HepG2 (cell line): ENCODE data around the gene GPR39. TPM values are rescaled to one million over a fixed set of nuclear protein-coding genes. Genes with fewer than 3 reads are reported as not detected.

Experiments
- ATAC-seq: fragments of 200-7000 bp; cut with Tn5 transposase; 3 replicates; pipeline ENCODE4 v1.9.1; 2020; ENCODE audit warnings: mild to moderate bottlenecking, moderate library complexity
- BruUV-seq: library from RNA; stranded (reverse); fragments of 400-500 nt; replicated peaks from 2 replicates; lab custom pipeline; 2021; lab: Mats Ljungman, UMichigan
- CTCF ChIA-PET: fragments of 300-600 bp; formaldehyde crosslinking; extraction: SDS; loops from one replicate; lab custom pipeline; 2021; ENCODE audit warnings: low total read pairs, inconsistent platforms, low intra/inter-chr PET ratio; lab: Yijun Ruan, JAX
- POLR2A ChIA-PET: fragments of 350-600 bp; sonication (Branson Sonifier 250); formaldehyde crosslinking; loops from one replicate; lab custom pipeline; 2020; ENCODE audit warnings: antibody characterized with exemption, inconsistent platforms; lab: Yijun Ruan, JAX
- DNase-seq: peaks from one replicate; pipeline ENCODE4 v3.0.0-alpha.2; 2015; ENCODE audit warnings: low spot score
- FAIRE-seq: peaks from 3 replicates; lab custom pipeline; 2011; peaks lifted over from hg19 to GRCh38; lab: Jason Lieb, UNC
- H2AFZ ChIP-seq: one replicate; pipeline ENCODE4 v1.6.1; 2011; ENCODE audit warnings: low read length, inconsistent platforms
- H3K27ac ChIP-seq: fragments of 300-600 bp; 3 replicates; pipeline ENCODE4 v1.8.0; 2011; ENCODE audit warnings: mixed run types, mild to moderate bottlenecking, mixed read lengths, low read length, inconsistent platforms; ENCODE audit not compliant: insufficient read depth; ENCODE audit errors: extremely low read length
- H3K27me3 ChIP-seq, 2 experiments: fragments of 200-600 bp in 1 of 2; 2 replicates in 1 of 2; 3 replicates in 1 of 2; pipeline versions ENCODE4 v1.6.0 to v1.8.0; 2011; ENCODE audit warnings: low read length in 2 of 2, mild to moderate bottlenecking in 2 of 2, moderate library complexity in 2 of 2, inconsistent platforms in 1 of 2; ENCODE audit not compliant: insufficient read depth in 2 of 2, control insufficient read depth in 1 of 2
- H3K36me3 ChIP-seq, 2 experiments: fragments of 200-600 bp in 1 of 2; replicated peaks in 1 of 2; 2 replicates in 1 of 2; 3 replicates in 1 of 2; pipeline versions ENCODE4 v1.5.1 to v1.8.0; 2011; ENCODE audit warnings: low read length in 2 of 2, inconsistent platforms in 1 of 2; ENCODE audit not compliant: insufficient read depth in 2 of 2, control insufficient read depth in 1 of 2
- H3K4me1 ChIP-seq: 2 replicates; pipeline ENCODE4 v1.5.1; 2012; ENCODE audit warnings: low read length, inconsistent platforms; ENCODE audit not compliant: insufficient read depth
- H3K4me2 ChIP-seq: 2 replicates; pipeline ENCODE4 v1.6.0; 2011; ENCODE audit warnings: low read depth, low read length, inconsistent platforms
- H3K4me3 ChIP-seq, 3 experiments: fragments of 200-600 bp in 1 of 3; sonication (generic), shearing (Covaris generic) in 1 of 3; replicated peaks in 1 of 3; 2 replicates each; pipeline ENCODE4 v1.5.1; 2011 to 2016; ENCODE audit warnings: low read length in 3 of 3, inconsistent platforms in 2 of 3, low read depth in 2 of 3, mild to moderate bottlenecking in 2 of 3, control low read depth in 1 of 3, mixed read lengths in 1 of 3; ENCODE audit not compliant: insufficient read depth in 1 of 3
- H3K79me2 ChIP-seq: one replicate; pipeline ENCODE4 v1.6.1; 2011; ENCODE audit warnings: low read length, inconsistent platforms; ENCODE audit not compliant: insufficient read depth
- H3K9ac ChIP-seq: 2 replicates; pipeline ENCODE4 v1.6.0; 2011; ENCODE audit warnings: mild to moderate bottlenecking, low read depth, low read length, inconsistent platforms; ENCODE audit not compliant: insufficient read depth
- H3K9me3 ChIP-seq: 2 replicates; pipeline ENCODE4 v1.5.1; 2012; ENCODE audit warnings: mild to moderate bottlenecking, low read length
- H4K20me1 ChIP-seq: 2 replicates; pipeline ENCODE4 v1.6.0; 2011; ENCODE audit warnings: inconsistent platforms, mild to moderate bottlenecking, low read length, moderate library complexity; ENCODE audit not compliant: insufficient read depth
- DNMT3B ChIP-seq: conservative IDR thresholded peaks from 2 replicates; pipeline ENCODE4 v1.6.1; 2016; ENCODE audit warnings: missing biosample characterization, control low read depth
- GLMP ChIP-seq: sonication (generic); formaldehyde crosslinking; IDR thresholded peaks from 2 replicates; pipeline ENCODE4 v1.9.0; 2021; ENCODE audit warnings: missing genetic modification reagents, mild to moderate bottlenecking, borderline replicate concordance
- REST ChIP-seq, 2 experiments: IDR thresholded peaks; 2 replicates each; pipeline ENCODE4 v1.6.1; 2011 to 2012; ENCODE audit warnings: low read length in 2 of 2, borderline replicate concordance in 1 of 2, low read depth in 1 of 2, mild to moderate bottlenecking in 1 of 2, moderate library complexity in 1 of 2
- RNF2 ChIP-seq: fragments of 450-650 bp; conservative IDR thresholded peaks from 2 replicates; pipeline ENCODE4 v1.6.1; 2016; ENCODE audit warnings: low read depth
- ZNF142 ChIP-seq: sonication (generic); formaldehyde crosslinking; IDR thresholded peaks from 2 replicates; pipeline ENCODE4 v1.4.0; 2020; ENCODE audit warnings: missing genetic modification reagents
- ZNF703 ChIP-seq: sonication (generic); formaldehyde crosslinking; IDR thresholded peaks from 2 replicates; pipeline ENCODE4 v1.5.1; 2020; ENCODE audit warnings: missing genetic modification reagents, mild to moderate bottlenecking, moderate library complexity, borderline replicate concordance
- ZNF788 ChIP-seq: sonication (generic); formaldehyde crosslinking; IDR thresholded peaks from 2 replicates; pipeline ENCODE4 v1.5.0; 2020; ENCODE audit warnings: mild to moderate bottlenecking, missing genetic modification reagents, borderline replicate concordance
- WGBS: methylation state at CpG from one replicate; pipeline ENCODE4 v1.1.6; 2017; ENCODE audit warnings: low lambda C conversion rate; 5-methylcytosine and 5-hydroxymethylcytosine counted together
- in situ Hi-C: cut with HindIII; loops from 2 replicates; pipeline ENCODE4 v1.10.0; 2017; ENCODE audit warnings: low pct_unique_long_range_greater_than_20kb; ENCODE audit not compliant: extremely low pct_ligation_motif_present
- intact Hi-C: fragments of 100-400 bp; cut with micrococcal nuclease; formaldehyde crosslinking; loops from one replicate; pipeline ENCODE4 v1.10.0; 2022; ENCODE audit not compliant: unreplicated experiment
- polyA plus RNA-seq, 8 experiments: library from polyadenylated mRNA; depleted of rRNA in 3 of 8; stranded (reverse) in 7 of 8; unstranded in 1 of 8; fragments of >200 nt; fragmentation: Illumina TruSeq in 4 of 8; extraction: Trizol in 4 of 8; gene quantifications; 2 replicates each; pipeline versions ENCODE4 v1.2.1 to v1.2.3, GENCODE V29; 2011 to 2016; ENCODE audit warnings: low read depth in 4 of 8, missing spikeins in 1 of 8, mixed read lengths in 1 of 8; ENCODE audit not compliant: insufficient read depth in 1 of 8
- total RNA-seq, 5 experiments: library from RNA; depleted of rRNA; stranded (reverse); fragments of >200 nt; fragmentation: Illumina TruSeq; extraction: Trizol; gene quantifications; 2 replicates each; pipeline ENCODE4 v1.2.3, GENCODE V29; 2016; ENCODE audit warnings: low read depth in 1 of 5

The GPR39 gene
- total and polyA plus RNA-seq, 2 of the 13 experiments (the other 11 are each of a cell fraction or from before 2014, with no cell fraction given), result 0.16 to 0.62 TPM

GRCh38 chr2:132460781-132461180 lies 44.2 kb downstream of the GPR39 start (continued):
- TF ChIP-seq ZNF142 (CRISPR knock-in tag), result no peak
- TF ChIP-seq REST (IDR thresholded peaks at IDR 0.05; ENCODE audit: borderline replicate concordance in 1 of 2, low read depth in 1 of 2, low read length in 2 of 2), result no peak

- in situ Hi-C loops, result no loop called here
- no peak for TF ChIP-seq DNMT3B (CRISPR knock-in tag)
- no peak for TF ChIP-seq GLMP (CRISPR knock-in tag)
- TF ChIP-seq ZNF788, result no peak
- TF ChIP-seq RNF2, result no peak
- no peak for TF ChIP-seq ZNF703
- Histone ChIP-seq H3K36me3 (no peaks in the 10 kb centered on the region), H4K20me1 (no peaks in the 10 kb centered on the region), H3K4me3 (no peak overlapping the region), H3K9ac (no peak overlapping the region), H3K4me1 (no peaks in the 10 kb centered on the region), H2AFZ (no peak overlapping the region), H3K27me3 (no peaks in the 10 kb centered on the region), H3K27ac (no peak overlapping the region), H3K79me2 (no peaks in the 10 kb centered on the region), H3K4me2 (no peak overlapping the region), H3K9me3 (peaks cover 91% of the 10 kb centered on the region)
- CTCF ChIA-PET, result no interaction called here
- POLR2A ChIA-PET, result no interaction called here
- ATAC-seq, result no peak
- BruUV-seq, result no TSS peak
- no peak for DNase-seq
- FAIRE-seq, result no peak
- 0% methylated on average over 1 of the region's 1 CpG for WGBS
- intact Hi-C loops, result no loop called here
These were observed 45.6 kb downstream of the GPR39 start for GRCh38 chr2:132462236-132462635.
